DMS114 treated with DMSO at 0.1 percent for 48 hours (cell line): ENCODE results near the gene UGT1A7.

Experiments
- DNase-seq: peaks from one replicate; lab custom pipeline; 2025; ENCODE audit not compliant: unreplicated experiment; lab: John Stamatoyannopoulos, UW

UGT1A7 gene

DNA sequence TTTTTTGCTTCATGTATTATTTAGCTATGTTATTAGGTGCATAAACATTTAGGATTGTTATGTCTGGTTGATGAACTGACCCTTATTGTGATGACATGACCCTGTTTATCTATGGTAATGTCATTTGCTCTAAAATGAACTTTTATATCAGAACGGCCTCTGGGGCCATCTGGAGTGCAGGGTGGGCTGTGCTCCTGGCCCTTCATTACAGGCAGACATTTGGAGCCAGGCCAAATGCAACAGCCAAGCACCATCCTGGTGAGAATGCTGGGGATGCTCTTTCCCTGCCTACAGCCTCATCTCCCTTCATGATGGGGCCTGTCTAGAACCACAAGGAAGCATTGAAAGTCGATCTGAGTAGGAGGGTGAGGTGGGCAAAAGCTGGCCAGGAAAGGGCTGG lies 134.6 kb downstream of the UGT1A7 start:
- DNase-seq, result no peak

DNA sequence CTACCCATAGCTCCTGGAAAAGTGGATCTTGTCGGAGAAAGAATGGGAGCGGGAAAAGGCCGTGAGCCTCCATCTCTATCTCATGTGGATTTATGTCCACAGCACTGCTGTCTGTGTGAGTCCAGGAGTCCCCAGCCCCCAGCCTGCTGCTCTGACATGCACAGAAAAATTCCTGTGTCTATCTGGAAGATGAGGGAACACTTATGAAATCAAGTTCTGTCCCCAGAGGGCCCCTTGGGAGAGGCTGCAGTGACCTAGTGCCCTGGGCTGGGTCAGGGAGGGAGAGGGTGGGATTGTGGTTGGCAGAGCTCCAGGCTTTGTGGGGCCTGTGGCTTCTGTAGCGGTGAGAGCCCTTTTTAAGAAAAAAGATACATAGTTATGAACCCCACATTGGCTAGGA lies 135.1 kb downstream of the UGT1A7 start:
- no peak for DNase-seq

DNA sequence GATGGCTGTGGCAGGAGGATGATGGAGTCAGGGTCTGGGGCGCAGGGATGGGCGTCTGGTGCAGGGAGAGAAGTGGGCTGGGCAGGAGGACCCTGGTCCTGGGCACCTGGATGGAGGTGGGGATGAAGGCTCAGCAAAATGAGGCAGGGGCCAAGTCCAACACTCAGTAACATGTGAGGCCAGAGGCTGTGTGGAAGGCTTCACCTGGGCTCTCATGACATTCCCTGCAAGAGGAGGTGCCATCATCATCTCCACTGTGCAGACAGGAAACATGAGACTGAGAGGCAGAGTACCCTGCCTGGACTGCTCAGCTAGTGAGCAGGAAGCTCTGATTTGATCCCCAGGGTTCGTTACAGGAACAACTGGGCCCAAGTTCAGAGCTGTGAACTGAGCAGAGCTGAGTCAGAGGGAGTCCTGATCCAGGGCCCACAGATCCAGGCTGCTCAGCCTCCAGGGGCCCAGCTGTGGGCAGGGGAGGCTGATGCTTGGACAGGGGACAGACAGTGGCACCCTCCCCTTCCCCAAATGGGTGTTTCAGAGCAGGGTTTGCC lies 135.7 kb downstream of the UGT1A7 start:
- DNase-seq, result no peak

DNA sequence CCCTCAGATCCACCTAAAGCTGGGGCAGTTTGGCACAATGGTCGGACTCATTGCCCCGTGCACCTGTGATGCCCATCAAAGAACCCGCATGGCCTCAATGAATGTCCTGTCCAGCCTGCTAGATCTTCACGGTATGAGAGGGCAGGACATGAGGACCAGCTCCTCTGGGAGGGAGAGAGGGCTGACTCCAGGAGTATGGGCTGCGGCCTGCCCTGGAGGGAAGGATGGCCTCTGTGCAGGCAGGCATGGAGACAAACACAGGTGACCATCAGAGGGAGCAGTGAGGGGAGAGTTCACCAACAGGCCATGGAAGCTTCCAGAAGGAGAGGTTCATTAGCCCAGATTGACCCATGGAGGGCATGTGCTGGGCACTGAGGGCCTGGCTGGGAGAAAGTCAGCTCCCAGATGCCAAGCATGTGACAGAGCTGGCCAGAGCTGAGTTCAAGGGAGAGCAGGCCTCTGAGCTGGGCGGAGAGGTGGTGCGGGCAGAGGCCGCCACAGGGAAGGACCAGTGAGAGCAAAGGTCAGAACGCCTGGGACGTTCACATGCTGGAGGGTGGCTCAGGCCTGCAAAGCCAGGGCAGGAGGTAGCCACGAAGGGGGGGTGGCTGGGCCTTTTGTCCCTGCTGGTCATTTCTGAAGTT lies 136.4 kb downstream of the UGT1A7 start:
- no peak for DNase-seq

DNA sequence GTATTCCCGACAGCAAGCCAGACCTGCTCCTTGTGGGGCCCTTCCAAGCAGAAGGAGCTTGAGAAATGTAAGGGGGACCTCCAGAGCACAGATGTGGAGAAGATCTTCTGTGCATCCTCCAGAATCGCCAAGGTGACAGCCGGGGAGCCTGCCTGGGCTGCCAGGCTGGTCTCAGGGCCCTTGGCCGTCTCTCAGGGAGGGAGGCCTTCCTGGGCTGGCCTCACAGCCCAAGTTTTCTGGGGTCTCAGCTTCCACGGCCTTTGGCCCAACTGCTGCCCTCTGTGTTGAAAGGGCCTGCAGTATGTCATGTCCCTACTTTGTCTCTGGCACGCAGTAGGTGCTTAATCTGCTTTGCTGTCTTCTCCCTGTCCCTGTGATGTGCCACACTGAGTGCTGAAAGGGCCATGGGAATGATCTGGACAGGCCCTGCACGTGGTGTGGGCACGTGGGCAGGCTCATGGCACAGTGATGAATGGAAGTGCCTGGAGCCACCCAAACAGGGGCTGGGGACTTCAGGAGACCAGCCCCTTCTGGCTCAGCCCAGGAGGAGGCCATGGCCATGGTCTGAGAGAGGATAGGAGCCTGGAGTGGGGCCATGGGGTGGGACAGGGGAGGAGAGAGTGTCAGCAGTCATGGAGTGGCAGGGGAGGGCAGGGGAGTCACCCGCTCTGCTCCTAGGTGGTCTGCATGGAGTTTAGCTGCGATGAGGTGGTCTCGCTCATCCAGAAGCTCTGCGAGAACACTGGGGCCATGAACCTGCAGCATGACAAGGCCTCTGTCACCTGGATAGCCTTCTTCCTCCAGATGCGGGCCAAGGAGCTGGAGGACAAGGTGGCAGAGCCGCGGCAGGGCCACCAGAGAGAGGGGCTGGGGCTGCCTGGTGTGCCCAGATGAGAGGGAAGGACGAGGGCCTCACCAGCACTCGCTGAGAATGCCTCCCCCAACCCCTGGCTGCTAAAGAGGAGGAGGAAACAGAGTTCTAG lies 137.2 kb downstream of the UGT1A7 start:
- no peak for DNase-seq

DNA sequence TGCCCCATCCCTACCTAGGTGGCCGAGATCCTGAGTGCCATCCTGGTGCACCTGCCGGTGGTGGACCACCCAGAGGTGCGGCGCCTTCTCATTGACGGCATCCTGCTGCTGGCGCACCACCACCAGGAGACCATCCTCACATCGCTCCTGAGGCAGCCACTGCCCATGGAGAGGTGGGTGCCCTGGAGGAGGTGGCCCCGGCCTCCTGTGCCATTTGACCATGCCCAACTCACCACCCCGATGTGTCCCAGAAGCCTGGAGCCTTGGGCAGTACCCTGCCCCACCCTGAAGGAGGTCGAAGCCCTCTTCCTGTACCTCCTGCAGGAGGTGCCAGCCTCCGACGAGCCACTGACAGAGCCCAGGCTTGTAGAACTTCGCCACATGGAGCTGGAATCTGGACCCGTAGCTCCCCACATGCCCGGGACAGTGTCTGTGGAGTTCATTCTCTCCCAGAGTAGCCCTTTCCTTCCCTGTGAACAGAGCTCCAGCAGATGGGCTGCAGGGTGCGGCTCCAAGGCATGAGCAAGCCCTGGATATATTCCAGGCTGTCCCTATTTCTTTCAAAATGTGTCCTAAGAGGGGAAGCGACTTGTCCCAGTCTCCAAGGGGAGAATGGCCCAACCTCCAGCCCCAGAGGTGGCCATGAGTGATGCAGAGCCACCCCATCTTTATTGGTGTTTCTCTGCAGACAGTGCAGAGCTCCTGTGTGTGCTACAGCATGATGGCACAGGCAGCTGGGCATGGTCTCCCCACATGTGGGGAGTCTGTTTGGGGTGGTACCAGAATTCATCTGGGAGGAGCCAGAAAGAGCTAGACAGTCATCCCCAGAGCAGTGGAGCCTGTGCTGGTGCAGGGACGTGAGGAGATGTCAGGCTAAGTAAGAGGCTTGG lies 138.4 kb downstream of the UGT1A7 start:
- no peak for DNase-seq

DNA sequence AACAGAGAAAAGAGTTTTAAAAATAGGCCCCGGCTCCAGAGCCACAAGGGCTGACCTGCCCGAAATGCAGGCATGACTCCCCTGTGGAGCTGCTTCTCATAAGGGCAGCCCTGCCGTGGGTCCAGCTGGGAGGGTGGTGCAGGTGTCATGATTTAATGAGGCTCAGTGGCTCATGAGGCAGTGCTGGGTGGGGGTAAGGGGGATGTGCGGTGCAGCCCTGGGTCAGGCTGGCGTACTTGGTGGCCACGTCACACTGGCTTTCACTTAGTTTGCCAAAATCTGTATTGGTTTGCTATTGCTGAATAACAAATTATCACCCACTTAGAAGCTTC lies 139.0 kb downstream of the UGT1A7 start:
- no peak for DNase-seq

DNA sequence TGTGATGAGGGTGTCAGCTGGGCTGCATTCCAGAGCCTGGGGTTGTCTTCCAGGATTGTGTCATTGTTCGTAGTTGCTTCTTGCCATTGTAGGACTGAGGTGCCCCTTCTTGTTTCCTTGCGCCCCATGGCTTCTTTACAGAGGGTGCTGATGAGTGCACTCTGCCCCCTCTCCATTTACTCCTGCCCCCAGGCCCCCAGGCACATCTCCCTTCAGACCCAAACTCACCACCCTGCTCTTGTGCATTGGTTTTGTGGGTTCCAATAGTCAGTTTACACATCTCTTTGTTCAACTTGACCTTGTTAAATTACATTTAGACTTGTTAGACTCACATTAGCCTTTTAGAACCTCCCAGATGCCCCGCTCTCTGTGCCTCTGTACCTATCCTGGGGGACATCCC lies 139.5 kb downstream of the UGT1A7 start:
- DNase-seq, result no peak

DNA sequence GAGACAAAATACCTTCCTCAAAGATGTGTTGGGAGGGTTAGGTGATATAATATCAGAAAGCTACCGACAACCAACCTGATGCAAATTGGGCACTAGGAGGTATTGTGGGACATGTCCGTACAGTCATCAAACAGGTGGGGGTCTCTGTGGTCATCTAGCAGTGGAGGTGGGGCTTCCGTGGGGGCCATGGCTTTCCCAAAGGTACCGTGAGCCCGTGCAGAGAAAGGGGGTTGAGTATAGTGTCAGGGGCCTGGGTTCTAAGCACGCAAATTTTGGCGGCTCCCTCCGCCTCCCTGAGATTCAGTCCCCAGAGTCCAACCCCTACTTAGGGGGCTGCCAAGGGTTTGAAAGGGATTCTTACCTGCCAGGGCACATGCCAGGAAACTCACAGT lies 140.0 kb downstream of the UGT1A7 start:
- no peak for DNase-seq

DNA sequence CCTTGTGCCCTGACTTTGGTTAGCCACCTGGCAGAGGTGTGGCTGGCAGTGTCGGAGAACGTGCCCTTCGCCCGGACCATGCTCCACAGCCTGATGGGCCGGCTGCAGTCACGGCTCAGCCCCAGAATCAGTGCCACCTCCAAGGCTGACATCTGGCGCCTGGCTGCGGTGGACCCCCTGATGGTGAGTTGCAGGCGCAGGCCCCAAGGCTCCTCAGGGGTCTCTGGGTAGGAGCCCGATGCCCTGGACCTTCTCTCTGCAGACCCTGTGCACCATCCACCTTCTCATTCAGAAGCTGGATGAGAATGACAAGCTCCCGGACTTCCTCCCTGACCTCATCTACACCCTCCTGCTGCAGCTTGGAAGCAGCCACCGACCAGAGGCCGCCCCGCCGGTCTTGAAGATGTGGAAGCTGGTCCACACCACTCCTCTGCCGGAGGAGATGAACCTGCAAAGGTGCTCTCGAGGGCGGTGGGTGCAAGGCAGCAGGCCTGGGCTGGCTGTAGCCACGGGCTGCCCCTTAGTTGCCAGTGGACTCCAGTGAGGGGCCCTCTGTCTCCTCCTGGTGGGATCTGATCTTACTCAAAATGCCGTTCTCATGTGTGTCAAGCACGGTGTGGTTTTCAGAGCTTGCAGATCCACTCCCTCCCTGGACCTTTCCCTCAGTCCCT lies 140.5 kb downstream of the UGT1A7 start:
- DNase-seq, result no peak
